Mesenteric fat pad (tissue), 1 donor: ENCODE data around the gene OR13C2. TPM values are rescaled to one million over a fixed set of nuclear protein-coding genes. Genes with fewer than 3 reads are reported as not detected.

Experiments used
- DNase-seq: peaks from one replicate; pipeline ENCODE4 v3.0.0-alpha.2; 2020; ENCODE audit warnings: low spot score
- total RNA-seq: library from RNA; stranded (reverse); fragmentation: NEBNext Ultra II Directional; extraction: Animal tissue kit (Norgen Biotek cat#: 25700); gene quantifications from one replicate; pipeline ENCODE4 v1.2.1, GENCODE V29; 2021
- donor health status: DM: yes; HTN: yes; CAD: no.

The OR13C2 gene
- total RNA-seq, 1 donor from 2014 or later: not detected

DNA sequence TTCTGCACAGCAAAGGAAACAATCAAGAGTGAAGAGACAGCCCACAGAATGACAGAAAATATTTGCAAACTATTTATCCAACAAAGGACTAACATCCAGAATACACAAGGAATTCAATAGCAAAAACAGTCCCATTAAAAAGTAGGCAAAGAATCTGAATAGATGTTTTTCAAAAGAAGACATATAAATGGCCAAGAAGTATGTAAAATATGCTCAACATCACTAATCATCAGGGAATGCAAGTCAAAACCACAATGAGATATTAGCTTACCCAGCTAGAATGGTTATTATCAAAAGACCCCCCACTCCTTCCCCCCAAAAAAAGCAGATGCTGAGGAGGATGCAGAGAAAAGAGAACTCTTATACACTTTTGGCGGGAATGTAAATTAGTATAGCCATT, 49.9 kb downstream of the OR13C2 start:
- DNase-seq: no peak

Other genes starting within 250 kb of the OR13C2 start
- not detected for gene OR13F1, start 101.4 kb downstream of the OR13C2 start, total RNA-seq
- gene OR13C4, start 78.4 kb downstream of the OR13C2 start, total RNA-seq: not detected
- gene OR13C3, start 68.8 kb downstream of the OR13C2 start, total RNA-seq: not detected
- gene OR13C8, start 36.5 kb downstream of the OR13C2 start, total RNA-seq: not detected
- not detected for gene OR13C5, start 6.2 kb downstream of the OR13C2 start, total RNA-seq
- gene OR13C9, start 12.6 kb upstream of the OR13C2 start, total RNA-seq: not detected
- not detected for gene OR13D1, start 88.9 kb upstream of the OR13C2 start, total RNA-seq
- gene NIPSNAP3A, start 142.1 kb upstream of the OR13C2 start, total RNA-seq: 25.1 TPM
- gene NIPSNAP3B, start 158.5 kb upstream of the OR13C2 start, total RNA-seq: 9.3 TPM